ENCODE data around the gene NRCAM.
A peak's percentile ranks its signal among the peaks of the same experiment; 100 is the strongest.

Gene NRCAM

DNA sequence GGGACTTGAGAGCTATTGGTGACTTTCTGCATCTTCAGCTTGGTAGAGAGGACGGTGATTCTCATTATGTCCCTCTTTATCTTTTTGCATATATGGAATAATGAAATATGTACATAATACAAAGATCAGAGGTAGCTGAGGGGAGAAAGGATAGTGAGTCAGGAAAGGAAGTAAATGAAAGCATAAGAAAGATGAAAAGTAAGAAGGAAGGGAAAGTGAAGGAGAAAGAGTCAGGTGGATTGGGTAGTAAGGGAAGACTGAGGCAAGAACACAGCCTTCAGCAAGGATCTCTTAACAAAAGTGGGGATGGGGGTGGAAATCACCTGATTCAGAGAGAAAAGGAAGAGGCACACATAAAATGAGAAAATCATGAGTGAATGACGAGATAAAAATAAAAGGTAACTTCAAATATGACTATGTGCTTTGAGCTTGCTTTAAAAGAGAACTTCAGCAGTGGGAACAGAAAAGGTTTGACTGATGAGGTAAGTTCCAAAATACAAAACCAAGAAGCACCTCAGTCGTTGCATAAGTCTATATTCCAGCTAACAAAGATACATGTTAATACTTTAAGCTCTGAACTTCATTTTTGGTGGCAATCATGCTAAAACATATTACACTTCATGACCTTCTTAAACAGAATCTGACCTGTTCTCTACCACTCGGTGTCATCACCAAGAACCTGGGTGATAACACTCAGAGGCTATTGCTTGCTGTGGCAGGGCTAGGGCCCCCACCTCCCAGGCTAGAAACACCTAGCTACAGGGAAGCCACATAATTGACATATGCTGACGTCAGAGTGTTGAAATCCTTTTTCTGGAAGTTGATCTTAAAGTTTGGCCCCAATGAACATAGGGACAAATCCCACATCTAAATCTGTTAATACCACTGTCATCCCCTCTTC, 32.9 kb downstream of the NRCAM start:
- no peak for DNase-seq

- no peak for DNase-seq
Observed at GRCh38 chr7:108421720-108422331, 34.4 kb downstream of the NRCAM start.

DNA sequence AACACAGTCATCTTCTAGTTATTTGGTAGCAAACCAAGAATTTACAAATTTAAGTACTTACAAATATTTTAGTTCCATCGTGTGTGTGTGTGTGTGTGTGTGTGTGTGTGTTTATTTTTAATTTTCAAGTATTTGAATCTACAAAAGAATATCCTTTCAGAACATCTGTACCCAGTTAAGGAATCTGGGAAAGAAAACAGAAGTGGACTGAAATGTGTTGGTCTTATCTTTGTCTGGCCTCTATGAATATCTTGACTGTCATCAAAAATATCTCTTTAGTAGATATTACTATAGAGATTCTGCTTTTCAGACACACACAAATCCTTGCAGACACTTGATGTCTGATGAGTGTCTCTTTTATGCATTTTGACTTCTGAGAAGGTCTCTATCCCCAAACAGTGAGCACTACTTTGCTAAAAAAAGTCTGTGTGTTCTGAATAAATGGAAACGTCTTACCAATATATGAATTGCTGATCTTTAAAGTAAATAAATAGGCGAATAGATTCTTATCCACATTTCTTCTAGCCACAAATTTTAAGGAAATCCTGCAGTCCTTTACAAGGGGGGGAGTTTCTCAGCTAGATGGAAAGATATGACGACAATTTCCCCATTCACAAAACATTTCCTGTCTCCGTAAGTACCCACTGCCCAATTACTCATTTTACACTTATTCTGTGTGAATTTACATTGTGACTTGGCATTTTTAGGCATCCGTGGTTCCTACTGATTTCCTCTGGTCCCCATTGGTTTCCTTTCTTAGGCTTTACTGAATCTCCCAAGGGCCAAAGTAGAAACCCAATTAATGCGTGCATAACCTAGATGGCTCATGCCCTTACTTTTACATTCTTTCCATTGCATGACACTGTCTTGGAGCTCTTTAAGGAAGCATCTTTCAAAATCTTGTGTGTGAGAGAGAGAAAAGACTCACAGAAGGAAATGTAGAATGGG, 36.0 kb downstream of the NRCAM start:
- no peak for DNase-seq

DNA sequence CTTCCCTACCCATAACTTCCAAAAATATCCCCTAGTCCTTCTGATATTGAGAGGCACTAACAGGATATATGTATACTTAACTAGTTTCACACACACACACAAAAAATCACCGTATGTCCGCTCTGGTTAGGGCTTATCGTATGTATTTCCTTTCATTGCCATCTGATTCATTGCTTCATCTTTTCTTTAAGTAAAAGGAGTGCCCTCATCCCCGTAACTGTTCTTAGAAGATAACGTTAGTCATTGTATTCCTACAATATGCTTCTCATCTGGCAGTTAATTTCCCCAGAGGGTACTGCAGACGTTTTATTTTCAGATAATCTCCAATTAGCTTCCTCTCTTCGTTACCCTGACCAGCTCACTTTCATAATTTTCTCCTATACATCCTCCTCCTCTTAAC, 37.3 kb downstream of the NRCAM start:
- no peak for DNase-seq

DNA sequence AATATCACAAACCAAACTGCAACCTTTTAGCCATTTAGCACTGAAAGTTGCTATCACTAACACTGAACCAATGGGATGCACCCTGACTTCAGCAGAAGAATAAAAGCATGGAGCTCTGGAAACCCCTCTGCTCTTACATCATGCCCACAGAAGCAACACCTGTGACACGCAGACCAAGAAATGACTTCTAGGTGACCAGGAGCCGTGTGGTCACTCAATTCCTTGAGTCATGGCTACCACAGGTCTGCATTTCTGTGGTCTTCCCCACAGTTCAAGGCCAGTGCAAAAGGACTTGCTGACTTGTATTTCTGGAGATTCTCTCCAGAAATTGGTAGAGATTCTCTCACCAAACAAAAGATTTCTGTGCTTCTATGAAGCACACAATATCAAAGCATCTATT, 38.3 kb downstream of the NRCAM start:
- DNase-seq: no peak

GRCh38 chr7:108417144-108417543, 39.1 kb downstream of the NRCAM start:
- no peak for DNase-seq

DNA sequence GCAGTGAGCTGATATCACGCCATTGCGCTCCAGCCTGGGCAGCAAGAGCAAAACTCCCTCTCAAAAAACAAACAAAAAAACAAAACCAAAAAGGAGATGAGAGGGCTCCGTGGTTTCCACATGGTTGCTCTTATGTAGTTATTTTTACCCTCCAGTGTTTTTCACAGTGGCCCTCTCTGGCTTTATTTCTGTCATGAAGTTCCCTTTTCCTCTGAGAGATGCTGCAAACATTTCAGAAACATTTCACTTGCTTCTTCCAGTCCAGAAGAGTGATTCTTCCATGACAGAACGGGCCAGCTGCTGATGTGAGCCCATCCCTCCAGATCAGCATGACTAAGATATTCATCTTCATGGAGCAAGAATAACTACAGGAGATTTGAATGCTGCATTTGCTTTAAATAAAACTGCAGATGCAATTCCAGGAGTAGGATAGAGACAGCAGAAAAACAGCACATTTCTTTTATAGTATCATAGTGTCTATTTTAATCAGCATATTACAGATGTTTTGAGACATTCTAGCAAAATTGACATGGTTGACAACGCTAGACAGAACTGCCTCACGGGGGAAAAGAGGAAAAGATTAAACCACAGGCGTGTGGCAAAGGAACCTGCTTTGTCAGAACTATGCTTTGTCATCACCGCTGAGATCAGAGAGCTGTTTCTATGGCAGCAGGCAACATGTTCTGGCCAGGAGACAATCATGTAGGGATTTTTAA, 40.3 kb downstream of the NRCAM start:
- DNase-seq: peak; percentile 71

GRCh38 chr7:108415084-108415483, 41.2 kb downstream of the NRCAM start:
- no peak for DNase-seq

DNA sequence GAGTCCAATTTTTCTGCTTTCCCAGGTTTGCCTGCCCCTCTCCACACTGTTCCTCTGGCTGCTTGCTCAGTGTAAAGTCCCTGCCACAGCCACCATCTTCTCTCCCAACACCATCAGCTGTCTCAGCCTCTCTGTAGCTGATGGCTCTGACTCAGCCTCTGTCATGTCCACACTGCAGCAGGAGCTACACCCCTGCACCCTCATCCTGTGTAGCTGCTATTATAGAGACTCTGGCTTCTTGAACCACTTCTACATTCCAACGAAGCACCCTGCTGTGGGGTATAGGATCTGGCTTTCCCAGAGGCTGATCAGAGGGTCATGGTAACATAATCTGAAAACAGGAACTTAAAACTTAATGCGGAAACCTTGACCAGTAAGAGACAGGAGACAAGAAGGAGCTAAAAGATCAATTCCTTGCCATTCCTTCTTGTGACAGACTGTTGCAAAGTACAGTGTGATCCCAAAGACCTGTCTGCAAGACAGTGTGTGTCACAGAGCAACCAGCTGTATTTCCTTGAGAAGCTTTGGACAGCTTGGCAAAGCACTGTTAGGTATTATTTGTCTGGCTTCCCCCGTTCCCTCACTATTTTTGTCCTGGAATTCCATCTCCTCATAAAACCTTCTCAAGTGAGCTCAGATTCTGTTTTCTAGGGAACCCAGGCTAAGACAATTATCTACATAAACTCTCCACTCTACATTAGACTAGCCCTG, 42.3 kb downstream of the NRCAM start:
- DNase-seq: no peak

DNA sequence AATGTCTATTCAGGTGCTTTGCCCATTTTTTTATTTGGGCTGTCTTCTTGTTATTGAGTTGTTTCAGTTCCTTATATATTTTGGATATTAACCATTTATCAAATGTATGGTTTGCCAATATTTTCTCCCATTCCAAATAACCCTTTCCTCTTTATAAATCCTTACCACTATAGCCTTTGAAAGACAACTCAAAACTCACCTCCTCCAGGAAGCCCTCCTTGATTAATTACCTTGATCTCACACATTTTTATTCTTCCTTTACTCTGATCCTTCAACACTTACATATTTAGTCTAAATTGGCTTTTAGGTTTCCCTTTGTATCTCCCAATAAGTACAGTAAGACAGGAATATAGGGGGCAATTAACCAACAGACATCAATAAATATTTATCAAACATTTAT, 42.9 kb downstream of the NRCAM start:
- no peak for DNase-seq

- DNase-seq: no peak
Observed at GRCh38 chr7:108409146-108409545, 47.1 kb downstream of the NRCAM start.

GRCh38 chr7:108408296-108408991, 47.8 kb downstream of the NRCAM start:
- DNase-seq: peak; percentile 82

DNA sequence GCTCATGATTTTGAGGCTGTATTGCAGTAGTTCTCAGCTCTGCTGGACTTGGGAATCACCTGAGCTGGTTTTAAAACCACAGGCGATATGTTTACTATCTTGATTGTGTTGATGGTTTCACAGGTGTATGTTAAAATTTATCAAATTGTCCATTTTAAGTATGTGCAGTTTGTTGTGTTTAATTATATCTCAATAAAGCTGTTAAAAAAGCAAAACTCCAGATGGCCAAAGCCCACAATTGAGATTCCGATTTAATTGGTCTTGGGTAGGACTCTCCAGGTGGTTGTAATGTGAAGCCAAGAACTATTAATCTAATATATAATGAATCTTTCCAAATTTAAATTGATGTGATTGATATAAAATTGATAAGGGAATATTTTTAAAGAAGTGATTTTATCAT, 48.6 kb downstream of the NRCAM start:
- DNase-seq: peak; percentile 75

DNA sequence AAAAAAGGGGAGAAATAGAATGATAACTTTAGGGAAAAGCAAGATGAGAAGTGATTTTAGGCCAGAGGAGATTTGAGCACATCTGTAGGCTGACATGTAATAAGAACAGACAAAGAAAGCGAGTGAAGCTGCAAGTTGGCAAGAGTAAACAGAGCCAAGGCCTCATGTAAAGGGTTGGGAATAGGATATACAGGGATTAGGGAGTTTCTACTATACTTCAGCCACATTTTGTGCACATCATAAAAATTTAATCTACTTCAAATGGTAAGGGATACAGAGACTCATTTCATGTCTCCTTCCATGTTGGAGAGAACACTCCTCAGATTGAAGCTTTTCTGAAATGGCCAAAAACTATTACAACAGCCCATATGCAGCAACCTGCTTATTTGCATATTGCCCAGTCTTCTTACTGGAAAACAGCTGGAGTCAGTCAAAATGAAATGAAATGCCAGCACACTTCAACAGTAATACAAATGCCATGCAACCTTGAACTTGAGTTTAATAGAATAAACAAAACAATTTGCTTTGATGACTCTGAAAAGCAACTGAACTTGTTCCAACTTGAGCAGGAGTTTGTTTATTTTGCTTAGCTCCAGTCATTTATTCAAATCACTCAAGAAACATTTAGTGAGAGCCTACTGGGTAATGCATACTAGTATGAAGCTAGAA, 49.9 kb downstream of the NRCAM start:
- peak; percentile 84 for DNase-seq

GRCh38 chr7:108404509-108405420, 51.5 kb downstream of the NRCAM start:
- DNase-seq: no peak

DNA sequence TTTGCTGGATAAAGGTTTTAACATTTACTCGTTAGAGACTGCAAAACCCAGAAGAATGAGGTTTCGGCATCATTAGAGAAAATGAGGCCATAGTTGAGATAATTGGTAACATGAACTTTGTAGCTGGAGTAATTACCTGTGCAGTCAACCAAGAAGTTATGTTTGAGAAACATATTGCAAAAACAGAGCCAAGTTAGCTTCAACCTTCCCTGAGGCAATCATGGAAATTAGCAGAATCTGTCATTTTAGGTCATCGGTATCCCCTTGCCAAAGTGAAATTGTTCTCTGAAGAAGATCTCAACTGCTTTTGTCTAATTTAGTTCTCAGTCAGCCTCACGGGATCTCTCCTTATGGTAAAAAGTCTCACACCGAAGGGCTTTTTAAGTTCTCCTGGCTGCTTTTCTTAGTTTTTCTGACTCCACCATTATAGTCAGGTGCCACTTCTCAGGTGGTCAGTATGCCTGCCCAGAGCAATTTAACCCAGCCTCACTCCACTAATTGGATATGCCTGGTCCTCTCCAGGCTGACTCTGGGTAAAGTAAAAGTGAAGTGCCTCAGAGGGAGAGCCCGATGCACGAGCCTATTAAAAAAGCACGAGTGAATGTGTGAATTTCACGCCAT, 52.5 kb downstream of the NRCAM start:
- peak; percentile 96 for DNase-seq

DNA sequence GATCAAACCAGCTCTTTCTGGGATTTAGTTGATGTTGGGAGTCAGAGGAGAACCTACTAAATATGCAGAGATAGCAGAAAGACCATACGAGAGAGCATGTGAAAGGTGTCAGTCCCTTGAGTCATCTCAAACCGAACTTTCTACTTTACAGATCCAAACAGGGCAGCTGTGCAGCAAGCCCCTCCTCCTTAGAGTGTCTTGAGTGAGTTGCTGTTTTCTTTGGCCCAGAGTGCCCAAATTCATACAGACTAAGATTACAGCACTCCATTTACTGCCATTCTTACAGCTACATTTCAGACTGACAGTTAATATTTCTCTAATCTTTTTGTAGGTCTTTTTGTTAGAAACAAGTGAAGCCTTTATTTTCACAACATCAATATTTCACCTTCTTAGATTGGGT, 53.4 kb downstream of the NRCAM start:
- peak; percentile 50 for DNase-seq

DNA sequence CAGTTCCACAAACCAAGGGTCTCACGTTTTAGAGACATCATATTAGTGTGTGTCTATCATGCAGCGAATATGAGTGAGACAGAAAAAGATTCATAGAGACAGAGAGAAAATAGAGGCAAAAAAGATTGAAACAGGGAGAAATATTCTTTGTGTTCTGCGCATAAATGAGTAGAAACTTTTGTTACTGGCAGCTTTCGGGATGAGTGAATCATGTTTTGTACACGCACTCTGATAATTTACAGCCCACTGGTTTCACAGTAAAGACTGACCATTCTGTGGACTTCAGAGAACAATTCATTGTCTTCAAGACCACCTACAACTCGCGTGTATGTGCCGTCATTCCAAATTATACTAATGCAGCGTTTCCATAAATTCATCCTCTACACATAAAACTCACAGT, 60.2 kb downstream of the NRCAM start:
- no peak for DNase-seq

- no peak for DNase-seq
Observed at GRCh38 chr7:108395426-108395825, 60.8 kb downstream of the NRCAM start.

Data from NCI-H1105 treated with DMSO at 0.1 percent for 48 hours (cell line).